Panc1 (cell line): Measurements from ENCODE around the gene TCEA3.

Experiments
- CTCF ChIP-seq: fragments of 450-650 bp; IDR thresholded peaks from 2 replicates; pipeline ENCODE4 v1.5.1; 2017; ENCODE audit warnings: mild to moderate bottlenecking
- SIN3A ChIP-seq: IDR thresholded peaks from 2 replicates; pipeline ENCODE4 v1.6.1; 2012; ENCODE audit warnings: low read depth, mild to moderate bottlenecking, low read length, moderate library complexity, borderline replicate concordance; ENCODE audit not compliant: insufficient read depth

- TF ChIP-seq CTCF (no peak), SIN3A (no peak)
Observed at GRCh38 chr1:23438545-23438944, 14.0 kb upstream of the TCEA3 start.
